ENCODE measurements around the gene MATK.
"Not testable (repeated sequence)": the region's sequence is repeated elsewhere in the genome, so short reads cannot be mapped to it uniquely, and the experiment has no call there.

Gene MATK

GRCh38 chr19:3785938-3786824 lies at the start of gene MATK:
Gene MATK, minus strand, starts transcription at chr19:3786381. Its CDS starts 1,246 bp downstream, at chr19:3785135.
- DNase-seq, result peak; percentile 13 to 28

- DNase-seq, result no peak
Measured at GRCh38 chr19:3835055-3835435, 48.9 kb upstream of the MATK start.

- DNase-seq, result no peak
Measured at GRCh38 chr19:3834349-3835054, 48.3 kb upstream of the MATK start.

GRCh38 chr19:3833578-3834348 lies 47.6 kb upstream of the MATK start:
- DNase-seq, result no peak

GRCh38 chr19:3832001-3832400 lies 45.8 kb upstream of the MATK start:
- DNase-seq, result no peak

GRCh38 chr19:3831601-3832000 lies 45.4 kb upstream of the MATK start:
- no peak for DNase-seq

- no peak for DNase-seq
Measured at GRCh38 chr19:3830621-3831589, 44.7 kb upstream of the MATK start.

- DNase-seq, result no peak
Measured at GRCh38 chr19:3827306-3827705, 41.1 kb upstream of the MATK start.

- no peak for DNase-seq
Measured at GRCh38 chr19:3826163-3826562, 40.0 kb upstream of the MATK start.

GRCh38 chr19:3825286-3825956 lies 39.2 kb upstream of the MATK start:
- DNase-seq, result no peak

- DNase-seq, result no peak
Measured at GRCh38 chr19:3823350-3823713, 37.2 kb upstream of the MATK start.

GRCh38 chr19:3822683-3823349 lies 36.6 kb upstream of the MATK start:
- DNase-seq, result no peak

- DNase-seq, result peak; percentile 88 to 89
Measured at GRCh38 chr19:3821857-3822364, 35.7 kb upstream of the MATK start.

- DNase-seq, result no peak
Measured at GRCh38 chr19:3821156-3821555, 35.0 kb upstream of the MATK start.

GRCh38 chr19:3819989-3820388 lies 33.8 kb upstream of the MATK start:
- no peak for DNase-seq

- DNase-seq, result no peak
Measured at GRCh38 chr19:3818918-3819317, 32.7 kb upstream of the MATK start.

GRCh38 chr19:3818466-3818865 lies 32.3 kb upstream of the MATK start:
- peak in 1 of 2 donors; percentile 30 for DNase-seq

GRCh38 chr19:3817761-3818160 lies 31.6 kb upstream of the MATK start:
- DNase-seq, result no peak

- DNase-seq, result no peak
Measured at GRCh38 chr19:3816566-3817218, 30.5 kb upstream of the MATK start.

GRCh38 chr19:3816148-3816547 lies 30.0 kb upstream of the MATK start:
- DNase-seq, result not testable (repeated sequence)

Measured in CD4-positive, alpha-beta T cell treated with Interleukin-1 beta for 1 hour (primary cell).